Colon (tissue), 2 donors: ENCODE data around the gene GPR156.
"Not testable (repeated sequence)": the region's sequence is repeated elsewhere in the genome, so short reads cannot be mapped to it uniquely, and the experiment has no call there.

Source experiments
- FAIRE-seq: peaks from 2 replicates; lab custom pipeline; 2012; peaks lifted over from hg19 to GRCh38; lab: Jason Lieb, UNC
- donor health status: control.
- donor health status: control.

The GPR156 gene

DNA sequence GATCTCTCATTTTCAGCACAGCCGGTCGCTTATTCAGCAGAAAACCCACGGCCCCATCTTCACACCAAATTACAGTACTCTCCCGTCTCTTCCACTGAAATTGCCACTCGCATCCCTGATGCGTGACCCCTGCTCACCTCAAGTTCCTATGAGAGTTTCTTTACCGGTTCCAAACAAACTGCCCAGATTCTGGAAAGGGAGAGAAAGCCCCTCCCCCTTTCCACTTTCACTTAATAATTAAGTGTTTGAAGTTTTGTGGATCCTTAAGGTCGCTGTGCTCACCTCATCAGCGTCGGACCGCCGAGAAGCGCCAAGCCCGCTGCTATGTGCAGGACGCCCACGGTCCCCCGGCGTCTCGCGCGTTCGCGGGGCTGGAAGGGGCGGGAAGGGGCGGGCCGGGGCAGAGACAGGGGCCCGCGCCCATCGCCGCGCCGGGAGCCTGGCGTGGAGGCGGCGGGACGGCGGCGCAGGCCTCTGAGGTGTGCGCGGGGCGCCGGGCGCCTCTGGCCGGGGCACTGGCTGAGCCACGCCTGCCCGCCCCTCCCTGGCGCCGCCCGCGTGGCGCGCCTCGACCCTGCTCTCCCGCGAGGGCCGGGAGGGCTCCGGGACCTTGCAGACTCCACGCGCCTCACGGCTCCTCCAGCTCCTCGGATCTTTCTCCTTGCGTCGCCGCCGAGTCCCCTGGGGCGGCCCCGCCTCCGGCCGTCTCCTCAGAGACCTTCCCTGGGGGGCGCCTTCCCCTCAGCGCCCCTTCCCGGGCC is at the start of gene GPR156:
Gene GPR156 (minus strand): TSS at position 476 of the 761 bp plus-strand sequence. CDS start 41,124 bp downstream, outside the sequence.
- FAIRE-seq = no peak

DNA sequence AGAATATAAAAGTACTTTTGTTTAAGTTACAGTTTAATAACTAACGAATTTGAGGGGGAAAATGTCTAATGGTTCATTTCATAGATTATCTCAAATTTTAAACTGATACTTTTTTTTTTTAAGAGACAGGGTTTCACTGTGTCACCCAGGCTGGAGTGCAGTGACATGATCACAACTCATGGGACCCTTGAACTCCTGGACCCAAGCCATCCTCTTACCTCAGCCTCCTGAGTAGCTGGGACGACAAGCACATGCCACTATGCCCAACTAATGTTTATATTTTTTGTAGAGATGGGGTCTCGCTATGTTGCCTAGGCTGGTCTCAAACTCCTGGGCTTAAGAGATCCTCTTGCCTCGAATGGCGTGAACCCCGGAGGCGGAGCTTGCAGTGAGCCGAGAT is 47.6 kb upstream of the GPR156 start:
- FAIRE-seq = no peak

DNA sequence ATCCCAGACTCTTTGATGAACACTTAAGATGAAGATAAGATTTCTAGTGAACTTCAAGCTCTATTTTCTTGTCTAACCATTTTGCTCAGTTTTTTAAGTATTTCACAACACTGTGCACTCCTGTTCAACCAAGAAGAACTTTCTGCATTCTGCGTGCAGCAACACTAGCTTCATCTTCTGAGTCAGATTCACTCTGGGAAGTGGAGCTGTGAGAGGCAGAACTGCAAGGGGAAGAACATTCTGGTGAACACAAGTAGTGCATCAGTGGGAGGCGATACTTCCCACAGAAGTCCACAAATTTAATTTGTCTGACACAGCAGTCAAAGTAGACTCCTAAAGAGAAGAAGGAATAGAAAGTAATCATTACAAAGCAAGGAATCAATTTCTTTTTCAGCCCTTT is 46.1 kb upstream of the GPR156 start:
- no peak for FAIRE-seq

DNA sequence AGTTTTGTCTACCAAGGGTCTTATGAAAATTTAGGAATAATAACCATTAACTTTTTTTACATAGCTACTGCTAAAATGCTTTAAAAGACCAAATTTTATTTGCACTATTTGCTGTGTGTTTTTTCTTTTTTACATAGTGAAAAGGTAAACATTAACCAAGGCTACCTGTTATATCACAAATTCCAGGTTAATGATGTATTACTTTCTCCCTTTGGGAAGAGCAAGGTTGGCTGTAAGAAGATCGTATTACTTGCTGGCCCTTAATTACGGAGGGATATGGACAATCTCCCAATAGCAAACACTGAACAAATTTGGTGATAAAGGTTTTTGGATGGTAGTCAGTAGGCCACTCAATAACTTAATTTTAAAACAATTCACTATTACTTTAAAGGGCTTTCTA is 41.8 kb upstream of the GPR156 start:
- FAIRE-seq = no peak

DNA sequence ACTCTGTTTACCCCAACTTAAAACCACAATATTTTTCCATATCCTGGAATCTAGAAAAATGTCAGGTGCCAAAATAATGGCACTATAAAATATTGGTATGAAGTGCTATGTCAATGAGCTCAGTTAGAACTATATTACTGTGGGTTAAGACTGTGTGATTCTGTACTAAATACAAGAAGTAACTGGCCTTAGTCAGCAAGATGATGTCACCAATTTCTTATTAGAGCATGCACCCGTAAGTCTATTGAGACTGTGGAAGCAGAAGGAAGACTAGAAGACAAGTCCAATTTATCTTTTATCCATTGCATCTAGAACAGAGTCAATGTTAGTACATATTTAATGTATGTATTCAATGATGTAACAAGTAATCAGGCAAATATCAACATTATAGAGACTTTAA is 39.2 kb upstream of the GPR156 start:
- no peak for FAIRE-seq

DNA sequence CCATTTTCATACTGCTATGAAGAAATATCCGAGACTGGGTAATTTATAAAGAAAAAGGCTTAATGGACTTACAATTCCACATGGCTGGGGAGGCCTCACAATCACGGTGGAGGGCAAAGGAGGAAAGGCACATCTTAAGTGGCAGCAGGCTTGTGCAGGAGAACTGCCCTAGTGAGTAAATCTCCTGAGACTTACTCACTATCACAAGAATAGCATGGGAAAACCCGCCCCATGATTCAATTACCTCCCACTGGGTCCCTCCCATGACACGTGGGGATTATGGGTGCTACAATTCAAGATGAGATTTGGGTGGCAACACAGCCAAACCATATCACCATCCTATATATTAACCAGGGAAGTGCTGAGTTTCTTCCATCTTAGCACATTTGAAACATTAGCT is 38.7 kb upstream of the GPR156 start:
- not testable (repeated sequence) for FAIRE-seq

DNA sequence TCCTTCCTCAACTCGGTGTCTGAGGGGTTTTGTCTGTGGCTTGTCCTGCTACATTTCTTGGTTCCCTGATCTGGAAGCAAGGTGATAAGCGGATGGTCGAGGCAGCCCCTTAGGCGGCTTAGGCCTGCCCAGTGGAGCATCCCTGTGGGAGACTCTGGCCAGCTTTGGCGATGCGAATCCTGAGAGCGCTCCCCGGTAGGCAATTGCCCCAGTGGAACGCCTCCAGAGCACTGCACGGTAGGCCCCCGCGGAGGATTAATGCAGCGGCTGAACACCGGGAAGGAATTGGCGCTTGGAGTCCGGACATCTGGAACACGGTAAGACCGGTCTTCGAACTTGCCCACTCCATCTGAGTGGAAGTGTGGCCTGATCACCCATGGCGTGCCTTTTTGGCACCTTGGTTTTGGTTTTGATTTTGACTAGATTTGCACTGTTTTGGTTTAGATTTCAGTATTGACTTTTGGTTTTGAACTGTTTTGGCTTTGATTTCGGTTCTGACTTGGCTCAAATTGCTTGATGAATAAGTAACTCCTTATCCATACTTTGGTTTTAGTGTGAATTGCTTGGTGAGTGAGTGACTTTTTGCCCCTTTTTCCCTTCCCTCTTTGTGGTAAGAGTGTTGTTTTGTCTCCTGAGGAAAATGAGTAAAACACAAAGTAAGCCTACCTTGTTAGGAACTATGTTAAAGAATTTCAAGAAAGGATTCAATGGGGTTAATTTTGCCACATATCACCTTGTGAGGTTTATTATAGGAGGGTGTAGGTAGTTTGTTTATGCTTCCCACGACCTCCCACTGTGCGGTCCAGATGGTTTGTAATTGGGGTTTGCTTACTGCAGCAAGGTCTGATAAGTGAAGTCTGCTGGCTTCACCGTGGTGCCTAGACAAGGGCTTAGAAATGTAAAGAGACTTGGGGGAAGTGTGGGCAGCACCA is 27.1 kb upstream of the GPR156 start:
- FAIRE-seq = no peak

DNA sequence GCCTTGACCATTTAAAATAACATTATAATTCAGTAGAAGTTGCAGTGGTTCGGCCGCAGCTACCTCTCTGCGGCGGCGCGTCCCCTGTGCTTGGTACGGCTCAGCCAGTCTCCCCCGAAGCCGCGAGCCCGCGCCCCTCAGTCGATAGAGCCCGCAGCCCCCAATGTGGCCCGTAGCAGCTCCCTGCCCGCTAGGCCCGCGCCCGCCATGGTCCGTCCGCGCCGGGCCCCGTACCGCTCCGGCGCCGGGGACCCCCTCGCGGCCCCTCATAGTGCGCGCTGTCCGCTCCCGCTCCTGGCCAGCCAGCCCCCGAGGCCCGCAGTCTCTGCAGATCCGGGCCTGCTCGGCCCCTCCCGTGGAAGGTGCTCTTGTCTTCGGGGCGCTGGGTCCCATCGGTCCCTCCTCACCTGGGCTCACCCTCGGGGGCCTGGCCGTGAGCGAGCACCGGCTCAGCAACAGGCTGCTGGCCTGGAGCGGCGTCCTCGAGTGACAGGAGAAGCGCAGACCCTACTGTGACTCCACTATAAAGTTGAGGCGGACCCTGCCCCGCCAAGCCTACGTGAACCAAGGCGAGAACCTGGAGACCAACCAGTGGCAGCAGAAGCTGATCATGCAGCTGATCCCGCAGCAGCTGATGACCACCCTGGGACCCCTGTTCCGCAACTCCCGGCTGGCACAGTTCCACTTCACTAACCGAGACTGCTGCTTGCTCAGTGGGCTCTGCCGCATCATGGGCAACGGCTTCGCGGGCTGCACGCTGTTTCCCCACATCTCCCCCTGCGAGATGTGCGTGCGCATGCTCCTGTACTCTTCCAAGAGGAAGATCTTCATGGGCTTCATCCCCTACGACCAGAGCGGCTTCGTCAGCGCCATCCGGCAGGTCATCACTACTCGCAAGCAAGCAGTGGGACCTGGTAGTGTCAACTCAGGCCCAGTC is 21.8 kb upstream of the GPR156 start:
- no peak for FAIRE-seq

DNA sequence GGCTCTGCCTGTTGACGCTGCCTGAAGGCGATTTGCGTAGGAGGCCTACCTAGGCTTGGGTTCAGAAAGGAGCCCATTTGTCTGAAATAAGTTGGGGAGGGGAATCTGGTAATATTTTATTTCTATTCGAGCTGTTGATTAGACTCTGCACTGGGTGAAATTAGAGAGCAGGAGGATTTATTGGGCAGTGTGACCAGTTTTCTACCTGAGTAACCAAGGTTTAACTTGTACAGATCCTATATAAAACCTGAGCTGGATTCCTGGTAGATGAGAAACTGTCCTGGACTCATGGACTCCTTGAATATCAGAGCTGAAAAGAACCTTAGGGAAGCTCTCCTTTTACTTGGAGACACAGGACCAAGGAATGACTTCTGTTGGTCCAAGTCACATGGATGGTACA is 19.6 kb upstream of the GPR156 start:
- FAIRE-seq = no peak

DNA sequence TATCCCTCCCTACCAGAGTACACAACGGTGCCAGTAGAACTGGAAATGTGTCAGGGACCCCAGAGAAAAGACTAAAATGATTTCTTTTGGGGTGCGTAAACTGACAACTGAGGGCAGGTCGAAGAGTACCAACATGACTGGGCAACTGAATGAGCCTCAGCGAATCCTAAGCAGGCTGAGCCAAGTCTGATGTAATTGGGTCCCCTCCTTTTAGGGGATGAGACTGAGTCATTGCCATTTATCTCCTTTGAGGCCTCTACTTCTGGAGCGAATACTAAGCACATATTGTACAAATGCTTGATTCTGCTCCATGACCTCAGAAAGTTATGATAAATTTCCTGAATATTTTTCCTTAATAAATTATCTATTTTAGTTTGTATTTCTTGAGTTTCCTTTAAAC is 17.3 kb upstream of the GPR156 start:
- FAIRE-seq = no peak

DNA sequence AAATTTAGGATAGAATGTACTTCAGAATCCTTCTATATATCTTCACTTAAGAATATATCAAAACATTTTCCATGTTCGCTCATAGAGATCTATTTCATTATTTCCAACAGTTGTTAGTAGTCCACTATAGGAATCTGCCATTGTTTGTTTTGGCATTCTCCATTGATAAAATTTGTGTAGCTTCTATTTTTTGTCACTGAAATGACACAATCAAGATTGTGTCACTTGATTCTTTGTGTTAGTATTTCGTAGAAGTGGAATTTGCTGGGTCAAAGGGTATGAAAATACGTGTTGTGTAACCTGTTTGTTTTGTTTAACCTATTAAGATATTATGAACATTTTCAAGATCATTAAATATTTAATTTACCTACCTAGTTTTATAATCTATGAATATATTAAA is 15.9 kb upstream of the GPR156 start:
- FAIRE-seq = no peak

DNA sequence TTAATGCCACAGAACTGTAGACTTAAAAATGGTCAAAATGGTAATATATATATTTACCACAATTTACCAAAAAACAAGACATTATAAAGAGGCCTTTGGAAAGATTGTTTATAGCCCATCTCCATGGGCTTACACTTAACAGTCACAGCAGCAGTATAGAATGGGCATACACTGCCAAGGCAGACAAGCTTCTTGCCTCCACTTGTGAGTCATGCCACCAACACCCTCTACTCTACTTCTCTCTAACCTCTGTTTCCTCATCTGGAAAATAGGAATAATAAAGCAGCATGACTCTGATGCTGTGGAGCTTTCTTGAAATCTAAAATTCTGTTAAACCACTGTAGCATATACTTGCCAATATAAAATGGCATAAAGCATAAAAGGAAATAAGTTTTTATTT is 14.4 kb upstream of the GPR156 start:
- FAIRE-seq = no peak

DNA sequence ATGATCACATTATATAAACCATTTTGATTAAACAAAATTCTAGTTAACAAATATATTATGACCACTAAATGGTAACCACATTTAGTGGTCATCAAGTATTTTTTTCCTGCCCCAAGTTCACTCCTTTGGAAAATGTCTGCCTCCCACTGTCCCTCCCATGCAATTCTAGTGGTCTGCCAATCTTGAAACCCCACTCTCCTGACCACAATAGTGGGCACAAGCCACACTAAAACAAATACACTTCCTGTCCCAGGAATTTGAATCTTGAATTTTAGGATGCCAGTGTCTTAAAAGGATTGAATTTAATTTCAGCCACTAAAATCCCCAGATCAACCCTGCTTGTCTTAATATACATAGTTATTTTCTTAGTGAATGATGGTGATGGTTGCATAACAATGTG is 14.0 kb upstream of the GPR156 start:
- no peak for FAIRE-seq

DNA sequence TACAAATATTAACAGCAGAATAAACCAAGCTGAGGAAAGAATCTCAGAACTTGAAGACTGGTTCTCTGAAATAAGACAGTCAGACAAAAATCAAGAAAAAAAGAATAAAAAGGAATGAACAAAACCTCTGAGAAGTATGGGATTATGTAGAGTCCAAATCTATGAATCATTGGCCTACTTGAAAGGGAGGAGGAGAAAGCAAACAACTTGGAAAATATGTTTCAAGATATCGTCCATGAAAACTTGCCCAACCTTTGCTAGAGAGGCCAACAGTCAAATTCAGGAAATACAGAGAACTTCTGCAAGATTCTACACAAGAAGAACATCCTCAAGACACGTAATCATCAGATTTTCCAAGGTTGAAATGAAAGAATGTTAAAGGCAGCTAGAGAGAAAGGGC is 6.5 kb upstream of the GPR156 start:
- FAIRE-seq = not testable (repeated sequence)

DNA sequence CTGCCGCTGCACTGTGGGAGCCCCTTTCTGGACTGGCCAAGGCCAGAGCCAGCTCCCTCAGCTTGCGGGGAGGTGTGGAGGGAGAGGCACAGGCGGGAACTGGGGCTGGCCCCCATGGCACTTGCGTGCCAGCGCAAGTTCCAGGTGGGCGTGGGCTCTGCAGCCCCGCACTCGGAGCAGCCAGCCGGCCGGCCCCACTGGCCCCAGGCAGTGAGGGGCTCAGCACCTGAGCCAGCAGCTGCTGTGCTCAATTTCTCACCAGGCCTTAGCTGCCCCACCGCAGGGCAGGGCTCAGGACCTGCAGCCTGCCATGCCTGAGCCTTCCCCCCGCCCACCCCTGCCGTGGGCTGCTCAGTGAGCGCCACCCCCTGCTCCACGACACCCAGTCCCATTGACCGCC is 4.6 kb upstream of the GPR156 start:
- FAIRE-seq = no peak

DNA sequence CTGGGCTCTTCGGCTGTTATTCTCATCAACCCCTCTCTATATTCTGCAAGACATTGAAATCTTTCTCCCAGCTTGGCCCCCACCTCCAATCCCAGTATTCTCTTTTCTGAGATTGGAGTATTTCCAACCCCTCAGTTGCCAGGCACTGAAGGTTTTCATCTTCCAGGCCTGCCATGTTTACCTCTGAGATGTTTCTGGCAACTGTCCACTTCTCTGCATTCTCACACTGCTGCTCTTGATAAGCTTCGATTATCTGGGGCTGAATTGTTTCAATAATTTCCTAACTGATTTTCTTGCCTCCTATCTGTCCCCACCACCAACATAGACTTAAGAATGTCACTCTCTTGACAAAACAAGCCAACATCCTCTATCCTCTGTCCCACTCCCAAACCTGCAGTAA is 1.4 kb upstream of the GPR156 start:
- no peak for FAIRE-seq

DNA sequence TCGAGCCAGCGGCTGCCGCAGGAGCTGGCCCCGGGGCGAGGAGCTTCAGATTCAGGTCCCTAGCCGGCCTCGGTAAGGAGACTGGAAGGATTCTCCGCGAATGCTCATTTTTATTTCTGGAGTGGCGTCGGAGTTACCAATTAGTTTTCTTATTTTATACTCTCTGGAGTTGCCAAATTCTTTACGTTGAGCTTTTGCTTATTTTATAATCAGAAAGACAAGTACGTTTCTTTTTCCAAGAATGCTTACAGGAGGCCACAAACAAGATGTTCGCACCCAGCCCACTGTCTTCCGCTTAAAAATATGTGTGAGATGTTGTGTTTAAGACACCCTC is 453 bp upstream of the GPR156 start:
- no peak for FAIRE-seq

DNA sequence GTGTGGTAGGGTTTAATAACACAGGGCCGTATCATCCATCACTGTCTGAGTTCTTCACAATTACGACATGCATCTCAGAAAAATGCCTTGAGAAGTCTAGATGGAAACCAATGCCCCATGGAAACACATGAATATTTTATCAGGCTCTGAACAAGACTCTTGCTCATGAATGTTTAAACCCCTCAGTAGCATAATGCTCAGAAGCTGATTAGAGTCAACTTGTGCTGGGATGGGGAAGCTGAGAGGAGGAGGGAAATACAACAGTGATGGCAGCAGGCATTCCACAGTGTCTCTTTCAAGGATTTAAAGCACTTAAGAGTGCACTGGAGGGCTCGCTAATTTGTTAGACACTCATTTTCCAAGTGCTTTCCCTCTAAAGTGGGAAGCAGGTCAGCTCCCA is 3.8 kb downstream of the GPR156 start:
- no peak for FAIRE-seq

DNA sequence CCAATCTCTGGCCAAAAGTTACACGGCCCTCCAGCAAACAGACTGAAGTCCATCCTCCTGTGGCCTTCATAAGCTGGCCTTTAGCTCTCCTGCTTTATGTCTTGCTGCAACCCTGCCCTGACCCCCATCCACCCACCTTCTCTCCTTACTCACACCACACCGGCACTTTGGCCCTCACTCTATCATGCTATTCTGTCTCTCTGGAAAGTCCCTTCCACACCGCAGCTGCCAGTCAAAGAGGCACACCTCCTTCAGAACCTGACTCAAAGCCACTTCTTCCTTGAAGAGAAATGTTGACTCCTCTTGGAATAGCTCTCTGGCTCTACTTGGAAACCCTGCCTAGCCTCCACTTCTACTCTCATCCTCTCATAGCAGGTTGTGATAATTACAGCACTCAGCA is 4.5 kb downstream of the GPR156 start:
- FAIRE-seq = no peak

DNA sequence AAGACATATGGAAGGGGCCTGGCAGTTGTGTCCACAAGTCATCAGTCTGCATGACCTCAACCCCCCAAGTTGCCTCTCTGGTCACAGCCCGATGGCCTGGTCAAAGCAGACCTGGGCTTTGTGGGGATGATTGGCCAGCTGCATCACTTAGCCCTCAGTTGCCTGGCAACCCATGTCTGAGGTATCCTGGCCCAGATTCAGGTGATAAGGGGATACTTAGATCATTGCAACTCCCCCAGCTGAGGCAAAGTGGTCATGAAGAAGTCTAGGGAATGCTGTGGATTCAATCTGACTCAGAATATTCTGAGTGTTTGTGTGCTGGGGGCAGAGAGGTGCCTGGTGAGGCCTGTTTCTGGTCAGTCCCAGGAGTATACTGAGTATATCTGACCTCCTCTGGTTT is 5.0 kb downstream of the GPR156 start:
- no peak for FAIRE-seq

DNA sequence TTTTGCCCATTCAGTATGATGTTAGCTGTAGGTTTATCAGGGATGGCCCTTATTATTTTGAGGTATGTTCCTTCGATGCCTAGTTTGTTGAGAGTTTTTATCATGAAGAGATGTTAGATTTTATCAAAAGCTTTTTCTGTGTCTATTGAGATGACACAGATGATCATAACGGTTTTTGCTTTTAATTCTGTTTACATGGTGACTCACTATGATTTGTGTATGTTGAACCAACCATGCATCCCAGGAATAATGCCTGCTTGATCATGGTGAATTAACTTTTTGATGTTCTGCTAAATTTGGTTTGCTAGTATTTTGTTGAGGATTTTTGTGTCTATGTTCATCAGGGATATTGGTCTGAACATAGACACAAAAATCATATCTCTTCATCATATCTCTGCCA is 8.3 kb downstream of the GPR156 start:
- FAIRE-seq = no peak

DNA sequence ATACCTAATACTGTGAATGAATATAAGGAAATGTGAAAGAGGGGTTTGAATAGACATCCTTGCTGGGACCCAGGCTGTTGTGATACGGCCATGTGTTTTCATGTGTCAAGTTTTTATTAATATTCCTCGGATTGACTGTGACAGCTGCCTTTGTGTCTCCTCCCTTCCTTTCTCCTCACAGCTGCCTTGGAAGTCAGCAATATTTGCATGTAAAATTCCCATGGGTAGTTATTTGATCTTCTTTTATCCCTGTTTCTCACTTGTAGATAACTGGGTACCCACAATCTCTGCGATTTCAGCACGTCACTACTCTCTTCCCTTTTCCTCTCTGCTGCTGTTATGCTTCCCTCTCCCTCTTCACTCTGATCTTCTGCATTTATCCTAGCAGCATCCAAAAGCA is 9.4 kb downstream of the GPR156 start:
- no peak for FAIRE-seq
